Central memory CD4-positive, alpha-beta T cell (primary cell): ENCODE data around the gene SNAPC2.
"Not testable (repeated sequence)": the region's sequence is repeated elsewhere in the genome, so short reads cannot be mapped to it uniquely, and the experiment has no call there.

Experiments used
- DNase-seq: peaks from one replicate; pipeline ENCODE4 v3.0.0; 2022

SNAPC2 gene

DNA sequence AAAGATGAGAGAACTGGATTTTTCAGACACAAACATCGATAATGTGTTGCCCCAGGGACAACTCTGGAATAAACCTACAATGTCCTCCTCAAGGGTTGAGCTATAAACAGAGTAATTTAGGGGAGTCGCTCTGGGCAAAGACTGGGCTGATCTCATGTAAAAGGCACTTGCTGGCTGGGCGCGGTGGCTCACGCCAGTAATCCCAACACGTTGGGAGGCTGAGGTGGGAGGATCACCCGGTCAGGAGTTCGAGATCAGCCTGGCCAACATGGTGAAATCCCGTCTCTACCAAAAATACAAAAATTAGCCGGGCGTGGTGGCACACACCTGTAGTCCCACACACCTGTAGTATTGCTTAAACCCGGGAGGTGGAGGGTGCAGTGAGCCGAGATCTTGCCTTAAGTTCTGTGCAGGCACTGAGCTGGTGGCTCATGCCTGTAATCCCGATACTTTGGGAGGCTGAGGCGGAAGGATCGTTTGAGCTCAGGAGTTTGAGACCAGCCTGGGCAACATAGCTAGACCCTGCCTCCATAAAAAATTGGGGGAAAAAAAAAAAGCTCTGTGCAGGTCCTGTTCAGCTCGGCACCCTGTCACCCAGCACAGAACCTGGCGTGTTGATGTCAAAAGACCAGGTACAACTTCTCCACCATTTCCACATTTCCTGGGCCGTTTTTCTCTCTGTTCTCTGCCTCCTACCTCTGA is 21.9 kb downstream of the SNAPC2 start:
- DNase-seq, result no peak

GRCh38 chr19:7942981-7943443 is 22.9 kb downstream of the SNAPC2 start:
- no peak for DNase-seq

DNA sequence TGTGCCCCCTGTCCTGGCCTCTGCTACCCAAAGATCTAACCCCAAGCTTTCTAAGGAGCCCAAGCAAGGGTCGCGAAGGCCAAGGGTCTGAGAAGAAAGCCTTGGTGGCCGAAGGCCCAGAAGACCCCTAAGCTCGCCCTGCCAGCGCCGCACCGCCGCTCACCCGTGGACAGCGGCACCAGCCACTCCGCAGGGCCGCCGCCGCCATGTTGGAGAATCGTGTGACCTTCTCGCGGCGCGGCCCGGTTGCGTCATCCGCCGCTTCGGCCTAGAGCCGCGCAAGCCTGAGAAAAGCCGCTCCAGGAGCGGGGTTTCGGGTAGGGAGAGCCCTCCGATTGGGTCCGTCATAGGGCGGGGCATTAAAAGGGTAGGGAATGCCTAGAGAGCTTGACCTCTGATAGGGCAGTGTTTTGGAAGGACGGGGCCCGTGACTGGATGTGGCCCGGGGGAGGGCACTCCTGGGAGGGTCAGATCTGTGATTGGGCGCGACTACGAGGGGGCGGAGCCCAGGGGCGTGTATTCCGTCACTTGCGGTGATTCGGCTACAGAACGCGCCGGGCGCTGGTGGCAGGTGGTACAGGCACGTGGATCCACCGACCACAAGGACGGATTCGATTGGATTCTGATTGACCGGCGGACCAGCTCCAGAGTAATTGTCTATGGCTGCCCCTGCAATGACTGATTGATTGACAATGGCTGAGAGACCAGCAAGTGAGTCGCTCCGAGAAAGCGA is 23.5 kb downstream of the SNAPC2 start, which contains the start of gene TIMM44:
Gene TIMM44 (minus strand): TSS at position 223 of the 733 bp plus-strand sequence. CDS start 15 bp downstream, at position 208.
- peak; percentile 99 for DNase-seq

- DNase-seq, result peak; percentile 77
These were observed 24.1 kb downstream of the SNAPC2 start for GRCh38 chr19:7944177-7944761.

GRCh38 chr19:7947939-7948338 is 27.8 kb downstream of the SNAPC2 start:
- no peak for DNase-seq

DNA sequence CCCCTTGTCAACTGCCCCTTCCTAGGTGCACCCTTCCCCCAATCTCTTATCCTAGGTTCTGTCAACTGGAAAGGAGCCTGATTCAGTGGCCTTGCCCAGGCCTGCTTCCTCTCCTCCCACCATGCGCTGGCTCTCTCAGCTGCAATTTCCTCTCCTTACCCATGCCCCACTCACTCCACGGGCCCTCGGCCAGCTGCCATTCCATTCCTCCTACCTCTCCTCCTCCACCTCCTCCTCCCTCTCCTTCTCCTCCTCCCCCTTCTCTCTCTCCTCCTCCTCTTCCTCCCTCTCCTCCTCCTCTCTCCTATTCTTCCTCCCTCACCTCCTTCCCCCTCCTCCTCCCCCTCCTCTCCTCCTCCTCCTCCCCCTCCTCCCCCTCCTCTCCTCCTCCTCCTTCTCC is 32.9 kb downstream of the SNAPC2 start:
- DNase-seq, result no peak

GRCh38 chr19:7953576-7953975 is 33.4 kb downstream of the SNAPC2 start:
- DNase-seq, result no peak

GRCh38 chr19:7955696-7956095 is 35.6 kb downstream of the SNAPC2 start:
- DNase-seq, result no peak

DNA sequence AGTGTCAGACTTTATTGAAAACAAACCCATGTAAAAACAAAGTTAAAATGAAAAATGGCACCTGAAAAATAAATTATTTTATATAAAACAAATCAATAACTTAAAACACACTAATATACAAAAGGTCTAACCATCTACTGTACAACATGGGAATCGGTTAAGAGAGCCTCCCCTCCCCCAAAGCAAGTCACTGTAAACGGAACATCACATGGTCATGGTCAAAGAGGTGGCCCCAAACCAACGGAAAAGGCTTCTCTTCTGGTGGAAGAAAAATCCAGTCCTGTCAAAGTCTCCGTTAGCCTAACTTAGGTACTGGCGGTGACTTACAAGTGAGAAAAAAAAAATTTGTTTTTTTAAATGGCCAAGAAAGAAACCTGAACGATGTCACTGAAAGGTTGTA is 39.1 kb downstream of the SNAPC2 start:
- DNase-seq, result no peak

DNA sequence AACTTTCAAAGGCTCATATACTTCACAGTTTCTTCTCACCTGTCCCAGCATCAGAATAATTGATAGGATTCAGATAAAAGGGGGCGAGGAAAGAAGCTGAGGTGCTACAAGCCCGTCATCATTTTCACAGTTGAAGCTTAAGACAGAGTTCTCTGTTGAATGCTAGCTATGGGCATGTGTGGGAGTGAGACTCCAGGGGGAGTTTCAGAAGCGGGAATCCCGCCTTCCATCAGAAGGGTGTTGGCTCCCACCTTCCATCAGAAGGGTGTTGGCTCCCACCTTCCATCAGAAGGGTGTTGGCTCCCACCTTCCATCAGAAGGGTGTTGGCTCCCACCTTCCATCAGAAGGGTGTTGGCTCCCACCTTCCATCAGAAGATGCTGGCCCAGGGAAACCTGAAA is 40.9 kb downstream of the SNAPC2 start:
- not testable (repeated sequence) for DNase-seq

- no peak for DNase-seq
These were observed 41.9 kb downstream of the SNAPC2 start for GRCh38 chr19:7961920-7962626.

DNA sequence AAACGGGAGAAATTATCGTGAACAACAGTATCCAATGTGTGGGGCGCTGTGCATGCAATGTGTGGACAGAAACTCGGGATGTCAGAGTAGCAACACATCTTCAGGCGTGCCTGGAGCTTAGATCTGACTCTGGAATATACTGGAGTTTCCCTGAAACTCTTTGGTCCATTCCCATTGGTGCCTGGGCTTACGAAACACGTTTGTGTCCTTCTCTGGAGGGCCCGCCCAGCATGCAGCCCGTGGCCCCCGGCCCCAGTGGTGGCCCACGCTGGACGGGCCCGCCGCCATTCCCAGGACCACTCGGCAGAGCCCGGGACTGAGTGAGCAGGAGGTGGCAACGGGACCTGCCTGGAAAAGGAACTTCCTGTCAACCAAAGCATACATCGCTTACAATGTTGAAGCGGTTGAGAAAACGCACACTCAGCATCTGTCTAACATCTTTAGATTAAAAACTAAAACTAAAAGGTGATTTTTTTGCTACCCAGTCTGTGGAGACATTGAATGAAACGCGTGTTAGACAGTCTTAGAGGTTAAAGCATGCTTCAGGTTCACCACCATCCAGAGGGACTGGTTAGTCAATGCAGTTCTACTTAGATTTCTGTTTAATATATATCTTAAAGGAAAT is 42.6 kb downstream of the SNAPC2 start:
- DNase-seq, result no peak

DNA sequence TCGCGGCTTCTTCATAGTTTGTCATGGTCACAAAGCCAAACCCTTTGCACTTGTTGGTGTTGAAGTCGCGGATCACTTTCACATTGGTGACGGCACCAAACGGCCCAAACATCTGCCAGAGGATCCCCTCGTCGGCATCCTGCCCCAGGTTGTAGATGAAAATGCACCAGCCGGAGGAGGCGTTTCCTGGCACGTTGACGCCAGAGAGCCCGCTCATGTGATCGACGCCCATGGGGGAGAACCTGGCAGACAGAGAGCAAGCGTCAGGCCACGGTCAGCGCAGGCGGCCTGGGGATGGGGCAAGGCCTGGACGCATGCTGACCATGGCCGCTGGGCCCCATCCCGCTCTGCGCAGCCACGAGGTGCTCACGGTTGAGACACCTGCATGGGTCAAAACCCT is 43.4 kb downstream of the SNAPC2 start:
- DNase-seq, result no peak

DNA sequence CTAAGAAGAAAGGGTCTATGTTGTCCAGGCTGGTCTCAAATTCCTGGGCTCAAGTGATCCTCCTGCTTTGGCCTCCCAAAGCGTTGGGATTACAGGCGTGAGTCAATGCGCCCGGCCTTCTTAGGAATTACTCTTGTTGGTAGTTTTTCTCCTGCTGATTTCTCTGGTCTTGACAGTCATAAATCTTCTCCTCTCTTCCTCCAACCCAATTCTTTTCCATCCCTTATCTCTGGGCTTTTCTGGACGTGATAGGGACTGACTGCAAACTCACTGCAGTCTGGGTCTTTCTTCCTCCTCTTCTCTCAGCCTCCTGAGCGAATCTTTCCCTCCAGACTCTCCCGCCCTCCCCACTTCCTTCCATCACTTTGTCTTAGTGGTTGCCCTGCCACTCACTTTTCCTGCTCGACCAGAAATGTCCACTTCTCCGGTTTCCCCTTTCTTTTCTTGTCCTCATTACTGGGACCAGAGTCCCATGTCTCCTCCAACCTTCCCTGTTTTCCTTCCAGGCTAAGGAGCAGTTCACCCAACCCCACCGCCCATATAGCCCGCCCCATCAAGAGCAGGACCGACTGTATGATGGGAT is 45.2 kb downstream of the SNAPC2 start:
- DNase-seq, result no peak

DNA sequence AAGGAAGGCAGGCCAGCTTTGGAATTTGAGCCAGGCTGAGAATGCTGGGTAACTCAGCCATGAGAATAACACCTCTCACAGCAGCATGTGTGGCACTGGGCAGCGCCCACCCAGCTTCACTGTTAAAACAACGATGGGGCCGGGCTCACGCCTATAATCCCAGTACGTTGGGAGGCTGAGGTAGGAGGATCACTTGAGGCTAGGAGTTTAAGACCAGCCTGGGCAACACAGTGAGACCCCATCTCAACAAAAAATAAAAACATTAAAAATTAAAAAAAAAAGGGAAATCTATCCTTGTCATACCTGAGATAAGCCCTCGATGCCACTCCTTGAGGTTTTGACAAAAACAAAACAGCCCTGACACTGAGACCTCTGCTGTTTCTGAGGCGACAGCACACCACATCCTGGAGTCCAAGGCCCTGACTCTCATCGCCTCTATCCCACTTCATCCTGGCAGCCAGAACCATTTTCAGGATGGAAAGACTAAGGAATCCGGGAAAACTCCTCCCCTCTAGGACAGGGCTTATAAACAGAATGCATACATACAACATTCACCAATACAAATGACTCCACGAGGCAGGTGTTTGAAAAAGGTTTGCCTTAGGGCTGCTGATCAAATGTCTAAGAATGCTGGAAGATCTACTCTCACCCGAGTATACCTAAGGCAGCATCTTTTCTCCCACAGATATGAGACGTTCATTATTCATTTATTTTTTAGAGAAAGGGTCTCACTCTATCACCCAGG is 46.0 kb downstream of the SNAPC2 start:
- DNase-seq, result no peak

DNA sequence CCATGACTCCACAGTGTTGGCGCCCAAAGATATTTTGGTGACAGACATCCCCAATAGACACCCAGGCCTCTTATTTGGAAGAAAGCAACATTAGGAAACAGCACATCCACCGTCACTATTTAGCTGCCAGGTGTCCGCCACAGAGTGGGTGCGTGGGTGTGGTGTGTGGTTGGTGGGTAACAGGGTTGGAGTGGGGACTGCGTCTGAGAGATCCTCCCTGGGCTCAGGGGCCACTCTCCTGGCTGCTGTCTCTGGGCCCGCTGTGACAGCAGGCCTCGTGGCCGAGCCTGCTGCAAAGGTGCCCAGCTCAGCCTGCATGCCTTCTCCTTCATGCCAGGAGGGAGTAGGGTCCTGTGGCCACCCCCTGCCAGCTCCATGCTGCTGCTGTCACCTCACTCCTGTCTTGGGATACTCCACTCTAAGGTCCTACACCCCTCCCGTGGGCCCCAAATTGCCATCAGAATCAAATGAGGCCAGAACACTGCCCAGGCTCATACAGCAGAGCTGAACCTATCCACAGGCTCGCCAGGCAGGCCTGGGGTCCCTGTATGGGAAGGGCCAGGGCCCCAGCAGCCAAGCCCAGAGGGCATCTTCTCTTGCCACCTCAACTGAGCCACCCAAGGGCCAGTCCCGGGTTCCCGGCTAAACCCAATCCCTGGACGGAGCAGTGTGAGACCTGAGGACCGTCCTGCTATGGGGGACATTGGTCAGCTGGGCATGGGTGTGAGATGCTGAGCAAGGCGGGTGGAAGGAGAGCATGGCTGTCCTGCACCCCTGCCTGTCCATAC is 48.1 kb downstream of the SNAPC2 start:
- DNase-seq, result no peak

DNA sequence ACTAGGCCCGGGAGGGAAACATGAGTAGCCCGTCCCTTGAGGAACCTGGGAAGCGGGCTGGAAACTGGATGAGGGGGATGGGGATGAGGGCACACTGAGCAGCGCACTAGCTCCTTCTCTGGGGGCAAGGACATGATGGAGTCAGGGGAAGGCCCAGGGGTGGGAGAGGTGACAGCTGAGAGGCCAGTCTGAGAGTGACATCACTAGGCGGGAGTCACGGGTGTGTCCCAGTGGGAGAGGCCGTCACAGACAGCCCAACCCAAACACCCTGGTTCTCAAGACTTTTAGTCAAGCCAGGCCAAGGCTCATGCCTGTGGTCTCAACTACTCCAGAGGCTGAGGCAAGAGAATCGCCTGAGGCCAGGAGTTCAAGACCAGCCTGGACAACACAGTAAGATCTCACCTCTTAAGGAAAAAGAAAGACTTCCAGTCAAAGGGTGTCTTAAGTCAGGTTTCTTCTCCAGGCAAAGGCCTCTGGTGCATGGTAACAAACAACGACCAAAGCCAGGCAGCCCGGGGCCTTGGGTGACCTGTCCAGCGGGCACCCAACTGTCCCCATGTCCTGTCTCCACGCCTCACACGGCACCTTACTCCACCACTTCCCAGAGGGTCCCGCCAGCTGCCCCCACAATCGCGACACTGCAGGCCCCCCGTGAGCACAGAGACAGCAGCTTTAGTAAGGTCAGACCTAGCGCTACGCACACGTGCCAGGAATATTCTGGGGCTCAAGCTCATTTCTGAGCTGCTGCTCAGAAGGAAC is 48.8 kb downstream of the SNAPC2 start:
- DNase-seq, result no peak

GRCh38 chr19:7969555-7969939 is 49.4 kb downstream of the SNAPC2 start:
- DNase-seq, result no peak

GRCh38 chr19:7970716-7971448 is 50.7 kb downstream of the SNAPC2 start:
- DNase-seq, result peak; percentile 11
